Airway epithelial cell (primary cell): ENCODE results near the gene GNPTAB. TPM values are rescaled to one million over a fixed set of nuclear protein-coding genes. Genes with fewer than 3 reads are reported as not detected.

Experiments used
- total RNA-seq: library from RNA; depleted of rRNA; stranded (reverse); fragments of >200 nt; gene quantifications from 2 replicates; pipeline ENCODE4 v1.2.3, GENCODE V29; 2015

GNPTAB gene
- 12.8 and 20.0 TPM in 2 replicates for total RNA-seq

GRCh38 chr12:101830367-101831325 lies at the start of gene GNPTAB:
GNPTAB (minus strand) TSS chr12:101830959; CDS start chr12:101830675, 284 bp downstream.

DNA sequence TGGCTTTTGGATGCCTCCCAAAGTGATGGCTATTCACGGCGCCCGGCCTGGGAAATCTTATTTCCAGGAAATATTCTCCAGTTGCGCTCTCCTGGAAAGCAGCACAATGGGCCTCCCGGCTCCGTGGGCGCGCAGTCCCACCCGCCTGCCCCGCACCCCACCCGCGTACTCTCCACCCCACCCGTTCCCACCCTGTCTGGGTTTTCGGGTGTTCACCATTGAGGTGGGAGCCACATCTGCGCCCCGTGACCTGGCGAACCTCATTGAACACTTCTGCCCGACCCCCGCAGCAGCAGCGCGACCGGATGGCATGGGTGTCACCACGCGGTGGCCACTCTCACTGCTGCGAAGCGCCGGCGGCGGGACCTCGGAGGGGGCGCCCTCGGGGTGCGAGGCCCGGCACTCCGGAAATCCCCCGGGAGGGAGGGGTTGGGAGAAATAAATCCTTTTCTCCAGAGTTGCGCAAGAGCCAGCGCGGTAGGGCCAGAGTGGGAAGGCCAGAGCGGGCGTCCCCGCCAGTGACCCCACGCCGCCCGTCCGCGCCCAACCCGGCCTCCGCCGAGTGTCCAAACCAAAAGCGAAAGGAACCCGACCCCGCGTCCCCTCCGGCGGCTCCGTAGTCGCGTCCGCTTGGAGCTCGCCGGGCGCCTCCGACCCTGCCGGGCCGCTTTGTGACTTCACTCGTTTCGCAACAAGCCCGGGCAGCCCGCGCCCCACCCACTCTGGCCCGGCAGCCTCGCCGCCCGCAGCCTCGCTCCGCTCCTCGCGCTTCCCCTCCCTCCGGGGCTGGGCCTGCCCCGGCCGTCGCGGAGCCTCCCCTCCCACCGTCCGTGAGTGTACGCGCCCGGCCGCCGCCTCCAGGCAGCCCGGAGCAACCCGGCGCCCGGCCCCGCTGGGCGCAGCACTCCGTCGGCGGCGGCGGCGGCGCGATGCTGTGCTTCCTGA lies 46.4 kb upstream of the GNPTAB start, which contains the start of gene DRAM1:
Gene DRAM1, plus strand, starts transcription at position 720 of the 945 bp plus-strand sequence. Its CDS starts 210 bp downstream, at position 930.

DNA sequence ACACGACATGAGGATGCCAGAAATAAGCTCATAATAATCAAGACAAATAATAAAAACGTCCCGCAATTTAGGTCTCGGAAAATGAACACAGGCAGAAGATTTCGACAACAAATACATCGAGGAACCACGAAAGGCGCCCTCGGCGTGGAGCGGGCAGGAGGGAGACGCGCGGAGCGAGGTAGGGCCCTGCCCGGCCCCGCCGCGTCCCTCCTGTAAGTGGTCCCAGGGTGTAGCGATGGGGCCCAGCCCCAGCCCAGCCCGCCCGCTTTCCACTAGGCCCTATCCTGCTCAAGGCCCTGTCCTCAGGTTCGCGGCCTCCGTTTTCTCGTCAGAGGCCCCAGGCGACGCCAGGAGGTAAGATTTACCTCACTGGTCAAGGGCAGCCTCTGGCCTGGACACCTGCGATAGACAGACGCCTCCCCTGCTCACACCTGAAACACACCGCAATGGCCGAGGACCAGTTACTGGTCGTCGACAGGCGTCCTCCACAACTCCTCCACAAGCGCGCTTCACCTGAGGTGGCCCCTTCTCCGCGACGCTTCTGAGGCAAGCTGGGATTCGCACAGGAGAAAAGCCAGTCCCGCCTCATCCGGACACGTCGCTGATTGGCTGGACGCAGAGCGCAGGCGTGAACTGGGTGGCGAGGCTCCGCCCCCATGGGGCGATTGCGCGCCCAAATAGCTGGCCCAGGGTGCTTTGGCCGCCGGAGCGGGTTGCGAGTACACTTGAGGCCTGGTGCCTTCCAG lies 91.7 kb downstream of the GNPTAB start, which contains the start of gene SYCP3:
Gene SYCP3, minus strand, starts transcription at position 543 of the 746 bp plus-strand sequence. CDS start 1,527 bp downstream, outside the sequence.

GRCh38 chr12:101697197-101697929 lies 133.4 kb downstream of the GNPTAB start, which contains the start of gene CHPT1:
CHPT1 (plus strand) TSS chr12:101697640; CDS start chr12:101697862, 222 bp downstream.

Other genes with a start within 250 kb of the GNPTAB start
- not detected in 2 replicates for gene MYBPC1, start 236.0 kb downstream of the GNPTAB start, total RNA-seq
- 10.2 and 15.5 TPM in 2 replicates for gene CHPT1, start 133.3 kb downstream of the GNPTAB start, total RNA-seq
- gene SYCP3, start 91.5 kb downstream of the GNPTAB start, total RNA-seq = not detected in 2 replicates
- gene DRAM1, start 46.6 kb upstream of the GNPTAB start, total RNA-seq = 3.0 and 7.5 TPM in 2 replicates
- gene WASHC3, start 231.0 kb upstream of the GNPTAB start, total RNA-seq = 31.6 and 57.7 TPM in 2 replicates